SK-N-SH treated with all-trans-retinoic acid at 6 μM for 48 hours (cell line): ENCODE data around the gene FBXL17.

Source experiments
- ESRRG ChIP-seq: fragments of 250-450 bp; sonication (Bioruptor Pico); IDR thresholded peaks from 2 replicates; pipeline ENCODE4 v1.6.1; 2021; ENCODE audit warnings: mild to moderate bottlenecking
- TOX ChIP-seq: fragments of 250-450 bp; sonication (Bioruptor Pico); IDR thresholded peaks from 2 replicates; pipeline ENCODE4 v1.8.0; 2021; ENCODE audit warnings: mild to moderate bottlenecking, moderate library complexity, borderline replicate concordance

GRCh38 chr5:108212775-108213346 lies 169.0 kb downstream of the FBXL17 start:
- no peak for TF ChIP-seq ESRRG (CRISPR knock-in tag)
- no peak for TF ChIP-seq TOX (CRISPR knock-in tag)
